HG03520 (cell line): ENCODE results near the gene EIF3K.

Source experiments
- ATAC-seq: cut with Tn5 transposase; IDR thresholded peaks from one replicate; pipeline ENCODE4 v1.9.1; 2021; ENCODE audit warnings: mild to moderate bottlenecking, moderate library complexity; ENCODE audit not compliant: unreplicated experiment

The EIF3K gene

GRCh38 chr19:38665219-38665931 lies 46.4 kb downstream of the EIF3K start:
- ATAC-seq = no peak

GRCh38 chr19:38665950-38666662 lies 47.1 kb downstream of the EIF3K start:
- no peak for ATAC-seq

GRCh38 chr19:38666663-38667511 lies 47.9 kb downstream of the EIF3K start:
- no peak for ATAC-seq

- no peak for ATAC-seq
These were observed 48.7 kb downstream of the EIF3K start for GRCh38 chr19:38667661-38668171.

DNA sequence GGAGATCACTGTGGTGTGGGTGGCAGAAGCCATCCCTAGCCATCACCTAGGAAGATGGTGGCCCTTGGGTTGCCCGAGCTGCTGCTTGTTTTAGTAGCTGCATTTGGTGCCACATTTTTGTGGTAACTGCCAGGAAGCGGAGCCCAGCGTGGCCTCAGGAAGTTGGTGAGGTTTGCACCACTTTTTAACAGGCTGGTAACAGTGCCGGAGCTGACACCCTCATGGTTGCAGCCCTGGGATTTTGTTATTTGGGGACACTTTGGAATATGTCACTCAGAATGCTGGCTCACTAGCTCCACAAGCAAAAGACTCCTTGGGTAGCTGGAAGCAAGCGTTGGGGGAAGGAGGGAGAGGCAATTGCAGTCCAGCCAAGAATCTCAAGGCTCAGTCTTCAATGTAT lies 50.6 kb downstream of the EIF3K start:
- no peak for ATAC-seq

DNA sequence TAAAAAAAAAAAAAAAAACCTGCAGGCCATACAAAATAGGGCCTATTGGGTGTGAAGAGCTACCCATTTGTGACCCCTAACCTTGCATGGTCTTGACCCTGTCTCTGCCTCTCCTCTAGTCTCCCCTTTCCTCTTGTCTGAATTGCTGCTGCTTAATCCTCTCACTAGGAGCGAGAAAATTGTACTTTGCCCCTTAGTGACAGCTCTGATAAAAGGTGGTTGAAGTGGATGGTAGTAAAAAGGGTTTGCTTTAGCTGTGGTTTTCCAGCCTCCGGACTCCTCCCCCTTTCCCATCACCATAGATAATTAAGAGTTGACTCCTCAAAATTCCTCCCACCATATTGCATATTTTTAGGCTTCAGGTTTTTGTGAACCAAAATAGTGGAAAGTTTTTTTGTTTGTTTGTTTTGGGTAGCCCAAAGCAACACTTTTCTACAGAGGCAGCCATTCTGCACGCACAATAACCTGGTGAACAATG lies 52.0 kb downstream of the EIF3K start:
- no peak for ATAC-seq

- ATAC-seq = no peak
These were observed 52.7 kb downstream of the EIF3K start for GRCh38 chr19:38671654-38672053.

- no peak for ATAC-seq
These were observed 54.0 kb downstream of the EIF3K start for GRCh38 chr19:38673030-38673429.

- ATAC-seq = no peak
These were observed 55.6 kb downstream of the EIF3K start for GRCh38 chr19:38674388-38675171.

DNA sequence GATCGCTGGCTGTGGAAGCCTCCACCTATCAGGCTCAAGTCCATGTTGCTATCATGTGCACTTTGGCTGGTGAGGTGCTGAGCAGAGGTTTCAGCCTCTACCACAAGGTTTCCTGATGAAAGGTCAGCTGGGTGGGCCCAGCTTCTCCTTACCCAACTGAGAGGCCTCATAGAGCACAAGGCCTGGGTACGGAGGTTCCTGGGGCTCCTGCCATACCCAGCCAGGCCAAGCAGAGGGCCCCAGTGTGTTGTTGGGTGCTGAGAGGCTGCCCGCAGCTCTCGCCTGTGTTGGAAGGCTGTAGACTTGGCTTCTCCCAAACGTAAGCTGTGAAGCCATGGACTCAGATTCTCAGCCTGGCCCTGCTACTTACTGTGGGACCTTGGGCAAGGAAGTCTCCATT lies 56.6 kb downstream of the EIF3K start:
- no peak for ATAC-seq

GRCh38 chr19:38676023-38676877 lies 57.3 kb downstream of the EIF3K start:
- ATAC-seq = no peak

- ATAC-seq = no peak
These were observed 58.1 kb downstream of the EIF3K start for GRCh38 chr19:38676878-38677646.

GRCh38 chr19:38678217-38678890 lies 59.4 kb downstream of the EIF3K start:
- ATAC-seq = no peak

DNA sequence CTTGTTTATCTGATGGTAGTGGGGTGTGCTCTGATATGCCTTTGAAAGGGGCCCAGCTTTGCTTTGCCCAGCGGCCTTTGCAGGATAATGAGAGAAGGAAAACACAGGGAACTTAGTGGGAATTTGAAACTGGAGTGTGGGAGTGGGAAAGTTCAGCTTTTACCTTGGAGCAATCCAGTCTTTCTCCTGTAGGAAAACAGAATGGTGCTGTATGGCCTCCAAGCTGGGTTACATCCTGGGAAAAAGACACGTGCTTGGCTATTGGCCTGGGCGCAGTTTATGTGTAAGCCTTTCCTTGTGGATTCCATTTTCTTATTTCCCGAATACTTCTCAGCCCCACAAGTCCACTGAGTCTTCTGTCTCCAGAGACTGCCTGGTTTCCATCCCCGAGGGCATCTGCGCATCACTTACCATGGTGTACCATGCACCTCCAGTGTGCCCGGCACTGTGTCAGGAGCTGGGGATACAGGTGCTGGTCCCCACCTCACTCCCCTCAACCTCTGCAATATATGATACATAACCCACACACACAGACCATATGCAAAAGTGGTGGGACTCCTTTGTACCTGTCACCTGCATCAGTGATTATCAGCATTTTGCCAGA lies 60.0 kb downstream of the EIF3K start:
- ATAC-seq = no peak

- no peak for ATAC-seq
These were observed 60.9 kb downstream of the EIF3K start for GRCh38 chr19:38679839-38680238.

DNA sequence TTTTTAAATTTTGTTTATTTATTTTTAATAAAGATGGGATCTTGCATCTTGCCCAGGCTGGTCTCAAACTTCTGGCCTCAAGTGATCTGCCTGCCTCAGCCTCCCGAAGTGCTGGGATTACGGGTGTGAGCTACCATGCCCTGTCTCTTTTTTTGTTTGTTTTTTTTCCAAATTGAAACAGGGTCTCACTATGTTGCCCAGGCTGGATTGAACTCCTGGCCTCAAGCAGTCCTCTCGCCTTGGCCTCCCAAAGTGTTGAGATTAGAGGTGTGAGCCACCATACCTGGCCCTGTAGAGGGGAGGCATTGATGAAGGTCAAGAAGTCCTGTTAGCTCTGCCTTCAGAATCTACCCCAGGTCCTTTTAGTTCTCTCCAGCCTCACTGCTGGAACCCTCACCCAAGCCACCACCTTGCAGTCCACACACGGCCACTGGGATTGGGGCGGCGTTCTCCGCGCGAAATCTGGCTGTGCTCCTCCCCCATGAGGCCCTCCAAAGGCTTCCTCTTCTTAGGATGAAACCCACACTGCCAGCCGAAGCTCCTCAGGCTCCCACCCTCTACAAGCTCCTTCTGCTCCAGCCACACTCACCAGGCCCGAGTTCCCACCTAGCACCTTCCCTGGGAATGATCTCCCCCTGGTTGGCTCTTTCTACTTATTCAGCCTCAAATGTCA lies 63.3 kb downstream of the EIF3K start:
- ATAC-seq = no peak

- ATAC-seq = no peak
These were observed 63.9 kb downstream of the EIF3K start for GRCh38 chr19:38682872-38683392.
